Measurements from ENCODE around the gene CHI3L1. TPM values are rescaled to one million over a fixed set of nuclear protein-coding genes. Genes with fewer than 3 reads are reported as not detected.

Gene CHI3L1
- total RNA-seq, 1 donor from 2014 or later = 0.20 TPM

- Mint-ChIP-seq H3K9me3 (ENCODE audit: unreplicated experiment) (peaks cover 2% of the 10 kb centered on the region), H3K36me3 (ENCODE audit: low read depth, unreplicated experiment) (no peaks in the 10 kb centered on the region), H3K27ac (ENCODE audit: unreplicated experiment) (no peak overlapping the region), H3K4me1 (ENCODE audit: low read depth, unreplicated experiment) (no peaks in the 10 kb centered on the region), H3K4me3 (ENCODE audit: unreplicated experiment) (no peak overlapping the region), H3K27me3 (ENCODE audit: low read depth, unreplicated experiment) (peaks cover 75% of the 10 kb centered on the region)
- TF ChIP-seq CTCF (IDR thresholded peaks at IDR 0.05; ENCODE audit: insufficient read depth, low read depth, low read length) (no peak), EZH2 (IDR thresholded peaks at IDR 0.05; ENCODE audit: insufficient read depth, low read length) (no peak)
- H2AFZ ChIP-seq (ENCODE audit: low read depth, low read length) = no peak overlapping the region
- no peak overlapping the region for H3K9ac ChIP-seq (ENCODE audit: low read length)
- H4K20me1 ChIP-seq (ENCODE audit: insufficient read depth, low read length) = no peaks in the 10 kb centered on the region
- DNase-seq (ENCODE audit: low read depth) (no peak), FAIRE-seq (no peak)
- H3K79me2 ChIP-seq (ENCODE audit: insufficient read depth, low read length) = no peaks in the 10 kb centered on the region
- no peak overlapping the region for H3K4me3 ChIP-seq (ENCODE audit: insufficient read depth, low read depth, low read length)
- H3K27ac ChIP-seq (ENCODE audit: low read depth, low read length) = no peak overlapping the region
- H3K4me2 ChIP-seq (ENCODE audit: low read length) = no peak overlapping the region
- H3K36me3 ChIP-seq (ENCODE audit: insufficient read depth, low read length) = no peaks in the 10 kb centered on the region
- H3K9me3 ChIP-seq (ENCODE audit: insufficient read depth, low read depth, low read length) = no peaks in the 10 kb centered on the region
- peaks cover 28% of the 10 kb centered on the region for H3K27me3 ChIP-seq (ENCODE audit: insufficient read depth, low read length)
- no peaks in the 10 kb centered on the region for H3K4me1 ChIP-seq (ENCODE audit: insufficient read depth, low read length)
Observed at GRCh38 chr1:203223012-203223775, 36.7 kb upstream of the CHI3L1 start.

GRCh38 chr1:203219934-203220333 lies 33.4 kb upstream of the CHI3L1 start:
- H3K4me3 Mint-ChIP-seq (ENCODE audit: unreplicated experiment) = no peak overlapping the region
- Histone ChIP-seq H3K27ac (ENCODE audit: low read depth, low read length) (no peak overlapping the region), H3K4me3 (ENCODE audit: insufficient read depth, low read depth, low read length) (no peak overlapping the region), H3K36me3 (ENCODE audit: insufficient read depth, low read length) (no peaks in the 10 kb centered on the region), H3K4me2 (ENCODE audit: low read length) (no peak overlapping the region), H3K9ac (ENCODE audit: low read length) (no peak overlapping the region), H2AFZ (ENCODE audit: low read depth, low read length) (no peak overlapping the region), H3K27me3 (ENCODE audit: insufficient read depth, low read length) (peaks cover 41% of the 10 kb centered on the region), H4K20me1 (ENCODE audit: insufficient read depth, low read length) (no peaks in the 10 kb centered on the region), H3K79me2 (ENCODE audit: insufficient read depth, low read length) (no peaks in the 10 kb centered on the region), H3K9me3 (ENCODE audit: insufficient read depth, low read depth, low read length) (no peaks in the 10 kb centered on the region), H3K4me1 (ENCODE audit: insufficient read depth, low read length) (no peaks in the 10 kb centered on the region)
- H3K36me3 Mint-ChIP-seq (ENCODE audit: low read depth, unreplicated experiment) = no peaks in the 10 kb centered on the region
- H3K9me3 Mint-ChIP-seq (ENCODE audit: unreplicated experiment) = no peaks in the 10 kb centered on the region
- no peak overlapping the region for H3K27ac Mint-ChIP-seq (ENCODE audit: unreplicated experiment)
- no peak for FAIRE-seq
- DNase-seq (ENCODE audit: low read depth) = no peak
- H3K27me3 Mint-ChIP-seq (ENCODE audit: low read depth, unreplicated experiment) = peaks cover 72% of the 10 kb centered on the region
- TF ChIP-seq CTCF (IDR thresholded peaks at IDR 0.05; ENCODE audit: insufficient read depth, low read depth, low read length) = no peak
- TF ChIP-seq EZH2 (IDR thresholded peaks at IDR 0.05; ENCODE audit: insufficient read depth, low read length) = no peak
- peaks cover 2% of the 10 kb centered on the region for H3K4me1 Mint-ChIP-seq (ENCODE audit: low read depth, unreplicated experiment)

- Histone ChIP-seq H3K4me1 (ENCODE audit: insufficient read depth, low read length) (no peaks in the 10 kb centered on the region), H3K27me3 (ENCODE audit: insufficient read depth, low read length) (peaks cover 34% of the 10 kb centered on the region), H4K20me1 (ENCODE audit: insufficient read depth, low read length) (no peaks in the 10 kb centered on the region), H2AFZ (ENCODE audit: low read depth, low read length) (no peak overlapping the region), H3K27ac (ENCODE audit: low read depth, low read length) (no peak overlapping the region), H3K4me3 (ENCODE audit: insufficient read depth, low read depth, low read length) (no peak overlapping the region), H3K9ac (ENCODE audit: low read length) (no peak overlapping the region), H3K79me2 (ENCODE audit: insufficient read depth, low read length) (no peaks in the 10 kb centered on the region), H3K36me3 (ENCODE audit: insufficient read depth, low read length) (no peaks in the 10 kb centered on the region), H3K4me2 (ENCODE audit: low read length) (no peak overlapping the region), H3K9me3 (ENCODE audit: insufficient read depth, low read depth, low read length) (no peaks in the 10 kb centered on the region)
- H3K36me3 Mint-ChIP-seq (ENCODE audit: low read depth, unreplicated experiment) = no peaks in the 10 kb centered on the region
- no peaks in the 10 kb centered on the region for H3K9me3 Mint-ChIP-seq (ENCODE audit: unreplicated experiment)
- TF ChIP-seq EZH2 (IDR thresholded peaks at IDR 0.05; ENCODE audit: insufficient read depth, low read length) = no peak
- TF ChIP-seq CTCF (IDR thresholded peaks at IDR 0.05; ENCODE audit: insufficient read depth, low read depth, low read length) = no peak
- no peak overlapping the region for H3K27ac Mint-ChIP-seq (ENCODE audit: unreplicated experiment)
- DNase-seq (ENCODE audit: low read depth) = no peak
- FAIRE-seq = no peak
- H3K27me3 Mint-ChIP-seq (ENCODE audit: low read depth, unreplicated experiment) = peaks cover 70% of the 10 kb centered on the region
- H3K4me1 Mint-ChIP-seq (ENCODE audit: low read depth, unreplicated experiment) = peaks cover 2% of the 10 kb centered on the region
- H3K4me3 Mint-ChIP-seq (ENCODE audit: unreplicated experiment) = no peak overlapping the region
Observed at GRCh38 chr1:203219171-203219570, 32.7 kb upstream of the CHI3L1 start.
